ENCODE data around the gene TMEM273. TPM values are rescaled to one million over a fixed set of nuclear protein-coding genes. Genes with fewer than 3 reads are reported as not detected.

Gene TMEM273
- total and polyA plus RNA-seq, 8 donors, result 0.89 to 72.9 (median 5.9) TPM

GRCh38 chr10:49157229-49157628 is 31.0 kb downstream of the TMEM273 start:
- peaks cover 0 to 7% (median 0%) of the 10 kb centered on the region in 3 donors for H3K27me3 ChIP-seq
- H3K4me3 ChIP-seq, result no peak overlapping the region
- intact Hi-C loops (cut with DNase I; ENCODE audit: low total_unique reads), result no loop called here
- H3K9me3 ChIP-seq, result no peaks in the 10 kb centered on the region
- 63 to 83% (median 71%) methylated on average over 3 of the region's 3 CpGs for WGBS, 5 donors
- DNase-seq, result no peak
- H3K4me1 ChIP-seq, result no peaks in the 10 kb centered on the region
- H3K27ac ChIP-seq, result no peak overlapping the region
- H3K36me3 ChIP-seq, result no peaks in the 10 kb centered on the region
- TF ChIP-seq CTCF (IDR thresholded peaks at IDR 0.05) (no peak), POLR2AphosphoS5 (IDR thresholded peaks at IDR 0.05) (no peak), EP300 (IDR thresholded peaks at IDR 0.05) (no peak), POLR2A (IDR thresholded peaks at IDR 0.05) (no peak)

- peaks cover 0 to 7% (median 0%) of the 10 kb centered on the region in 3 donors for H3K27me3 ChIP-seq
- 73 to 82% (median 79%) methylated on average over 6 of the region's 6 CpGs for WGBS, 5 donors
- H3K27ac ChIP-seq, result no peak overlapping the region
- TF ChIP-seq POLR2AphosphoS5 (IDR thresholded peaks at IDR 0.05) (no peak), CTCF (IDR thresholded peaks at IDR 0.05) (no peak), POLR2A (IDR thresholded peaks at IDR 0.05) (no peak), EP300 (IDR thresholded peaks at IDR 0.05) (no peak)
- no peak for DNase-seq
- intact Hi-C loops (cut with DNase I; ENCODE audit: low total_unique reads), result no loop called here
- no peaks in the 10 kb centered on the region for H3K4me1 ChIP-seq
- H3K36me3 ChIP-seq, result no peaks in the 10 kb centered on the region
- no peaks in the 10 kb centered on the region for H3K9me3 ChIP-seq
- H3K4me3 ChIP-seq, result no peak overlapping the region
Observed at GRCh38 chr10:49154641-49155040, 33.5 kb downstream of the TMEM273 start.

- Histone ChIP-seq H3K36me3 (no peaks in the 10 kb centered on the region), H3K4me3 (no peak overlapping the region), H3K27ac (no peak overlapping the region), H3K9me3 (no peaks in the 10 kb centered on the region), H3K27me3 (peaks cover 0 to 7% (median 0%) of the 10 kb centered on the region in 3 donors), H3K4me1 (no peaks in the 10 kb centered on the region)
- TF ChIP-seq CTCF (IDR thresholded peaks at IDR 0.05), result no peak
- no peak for TF ChIP-seq POLR2A (IDR thresholded peaks at IDR 0.05)
- no peak for TF ChIP-seq EP300 (IDR thresholded peaks at IDR 0.05)
- TF ChIP-seq POLR2AphosphoS5 (IDR thresholded peaks at IDR 0.05), result no peak
- DNase-seq, result no peak
- intact Hi-C loops (cut with DNase I; ENCODE audit: low total_unique reads), result no loop called here
- WGBS, 5 donors, result 60 to 96% (median 91%) methylated on average over 1 of the region's 1 CpG
Observed at GRCh38 chr10:49153971-49154370, 34.2 kb downstream of the TMEM273 start.

GRCh38 chr10:49153115-49153514 is 35.1 kb downstream of the TMEM273 start:
- peaks cover 0 to 7% (median 0%) of the 10 kb centered on the region in 3 donors for H3K27me3 ChIP-seq
- no peak for DNase-seq
- no peak overlapping the region for H3K27ac ChIP-seq
- peaks cover 0 to 4% (median 3%) of the 10 kb centered on the region in 4 donors for H3K9me3 ChIP-seq
- H3K4me3 ChIP-seq, result no peak overlapping the region
- no peak for TF ChIP-seq POLR2AphosphoS5 (IDR thresholded peaks at IDR 0.05)
- no peak for TF ChIP-seq CTCF (IDR thresholded peaks at IDR 0.05)
- TF ChIP-seq EP300 (IDR thresholded peaks at IDR 0.05), result no peak
- TF ChIP-seq POLR2A (IDR thresholded peaks at IDR 0.05), result no peak
- intact Hi-C loops (cut with DNase I; ENCODE audit: low total_unique reads), result no loop called here
- 40 to 80% (median 79%) methylated on average over 4 of the region's 4 CpGs for WGBS, 5 donors
- no peaks in the 10 kb centered on the region for H3K4me1 ChIP-seq
- no peaks in the 10 kb centered on the region for H3K36me3 ChIP-seq

Data from stomach (tissue), 9 donors.